ENCODE data around the gene SIX5. TPM values are rescaled to one million over a fixed set of nuclear protein-coding genes. Genes with fewer than 3 reads are reported as not detected.
A peak's percentile ranks its signal among the peaks of the same experiment; 100 is the strongest.

The SIX5 gene
- total and polyA plus RNA-seq, 9 of the 15 experiments (the other 6 are each of a cell fraction or from before 2014, with no cell fraction given) = 1.4 to 17.2 (median 7.4) TPM; not detected in 2

DNA sequence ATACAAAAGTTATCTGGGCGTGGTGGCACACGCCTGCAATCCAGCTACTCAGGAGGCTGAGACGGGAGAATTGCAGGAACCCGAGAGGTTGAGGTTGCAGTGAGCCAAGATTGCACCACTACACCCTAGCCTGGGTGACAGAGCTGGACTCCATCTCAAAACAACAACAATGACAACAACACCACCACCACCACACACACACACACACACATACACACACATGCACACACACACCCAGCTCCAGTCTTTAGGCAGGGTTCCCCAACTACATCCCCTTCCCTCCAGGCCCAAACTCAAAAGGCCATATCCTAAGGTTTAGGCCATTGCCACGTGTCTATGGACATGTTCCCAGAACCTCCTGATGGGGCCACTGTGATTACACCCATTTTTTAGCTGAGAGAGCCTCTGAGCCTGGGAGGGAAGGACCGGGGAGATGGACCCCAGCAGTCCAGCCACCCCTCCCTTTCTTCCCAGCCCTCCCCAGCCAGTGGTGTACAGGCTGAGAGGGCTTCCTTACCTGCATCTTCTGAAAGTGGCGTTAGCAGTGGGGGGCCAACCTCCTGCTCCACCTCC is 32.6 kb upstream of the SIX5 start (continued):
- TF ChIP-seq ZNF592 (IDR thresholded peaks at IDR 0.05) (peak; percentile 66; the same call in 1 of the 2 replicates), TEAD1 (CRISPR knock-in tag; IDR thresholded peaks at IDR 0.05) (no peak), RAD21 (CRISPR knock-in tag; conservative IDR thresholded peaks at IDR 0.05 in 1 of 2, IDR thresholded peaks at IDR 0.05 in 1 of 2) (0 out of 4 replicates have a peak, but pooled peaks of 1 of the 2 experiments have one; percentile 19), SMARCA4 (IDR thresholded peaks at IDR 0.05) (0 out of 2 replicates have a peak, but pooled peaks have one; percentile 15), ZBTB1 (CRISPR knock-in tag; IDR thresholded peaks at IDR 0.05; ENCODE audit: borderline replicate concordance, low read depth) (no peak), ZNF212 (CRISPR knock-in tag; IDR thresholded peaks at IDR 0.05) (no peak), EHMT2 (IDR thresholded peaks at IDR 0.05) (peak; percentile 54; the same call in 1 of the 2 replicates), IRF1 (CRISPR knock-in tag; IDR thresholded peaks at IDR 0.05; ENCODE audit: borderline replicate concordance) (no peak), HLTF (IDR thresholded peaks at IDR 0.05) (peak; percentile 34; the same call in 1 of the 2 replicates), ZNF347 (CRISPR knock-in tag; IDR thresholded peaks at IDR 0.05; ENCODE audit: low read depth) (no peak), L3MBTL2 (IDR thresholded peaks at IDR 0.05) (peak; percentile 56; the same call in 1 of the 2 replicates), HDAC6 (IDR thresholded peaks at IDR 0.05; ENCODE audit: low read depth, low read length) (no peak), MTA2 (IDR thresholded peaks at IDR 0.05; ENCODE audit: low read depth) (no peak), OTX1 (CRISPR knock-in tag; IDR thresholded peaks at IDR 0.05) (0 out of 2 replicates have a peak, but pooled peaks have one; percentile 58)
- TF ChIP-seq, protein P1, sequence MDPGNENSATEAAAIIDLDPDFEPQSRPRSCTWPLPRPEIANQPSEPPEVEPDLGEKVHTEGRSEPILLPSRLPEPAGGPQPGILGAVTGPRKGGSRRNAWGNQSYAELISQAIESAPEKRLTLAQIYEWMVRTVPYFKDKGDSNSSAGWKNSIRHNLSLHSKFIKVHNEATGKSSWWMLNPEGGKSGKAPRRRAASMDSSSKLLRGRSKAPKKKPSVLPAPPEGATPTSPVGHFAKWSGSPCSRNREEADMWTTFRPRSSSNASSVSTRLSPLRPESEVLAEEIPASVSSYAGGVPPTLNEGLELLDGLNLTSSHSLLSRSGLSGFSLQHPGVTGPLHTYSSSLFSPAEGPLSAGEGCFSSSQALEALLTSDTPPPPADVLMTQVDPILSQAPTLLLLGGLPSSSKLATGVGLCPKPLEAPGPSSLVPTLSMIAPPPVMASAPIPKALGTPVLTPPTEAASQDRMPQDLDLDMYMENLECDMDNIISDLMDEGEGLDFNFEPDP (CRISPR knock-in tag; IDR thresholded peaks at IDR 0.05) = no peak
